Osteoblast (primary cell): ENCODE data around the gene CECR2. TPM values are rescaled to one million over a fixed set of nuclear protein-coding genes. Genes with fewer than 3 reads are reported as not detected.

Source experiments
- DNase-seq: peaks from one replicate; pipeline ENCODE4 v3.0.0; 2011; ENCODE audit warnings: low spot score, mixed read lengths; ENCODE audit not compliant: insufficient read length; ENCODE audit errors: missing footprints
- H2AFZ ChIP-seq: 2 replicates; pipeline ENCODE4 v1.6.0; 2011; ENCODE audit warnings: mild to moderate bottlenecking, low read length
- H3K27ac ChIP-seq: 2 replicates; pipeline ENCODE4 v1.5.1; 2011; ENCODE audit warnings: mild to moderate bottlenecking, low read depth, low read length, moderate library complexity
- H3K27me3 ChIP-seq: 2 replicates; pipeline ENCODE4 v1.6.0; 2012; ENCODE audit warnings: mild to moderate bottlenecking, control low read depth, inconsistent platforms, low read length, moderate library complexity; ENCODE audit not compliant: insufficient read depth
- H3K36me3 ChIP-seq: 2 replicates; pipeline ENCODE4 v1.5.1; 2011; ENCODE audit warnings: mild to moderate bottlenecking, low read length, control low read depth, moderate library complexity; ENCODE audit not compliant: insufficient read depth
- H3K4me1 ChIP-seq: 2 replicates; pipeline ENCODE4 v1.5.1; 2011; ENCODE audit warnings: mild to moderate bottlenecking, low read length, control low read depth, moderate library complexity; ENCODE audit not compliant: insufficient read depth
- H3K4me2 ChIP-seq: 2 replicates; pipeline ENCODE4 v1.6.0; 2011; ENCODE audit warnings: mild to moderate bottlenecking, low read length; ENCODE audit not compliant: insufficient read depth
- H3K4me3 ChIP-seq: fragments of 200-600 bp; sonication (generic); 3 replicates; pipeline ENCODE4 v1.5.1; 2012; ENCODE audit warnings: mild to moderate bottlenecking, low read length, inconsistent platforms; ENCODE audit not compliant: insufficient read depth
- H3K79me2 ChIP-seq: 2 replicates; pipeline ENCODE4 v1.6.0; 2012; ENCODE audit warnings: mild to moderate bottlenecking, low read length, control low read depth, inconsistent platforms; ENCODE audit not compliant: insufficient read depth
- H3K9me3 ChIP-seq: 2 replicates; pipeline ENCODE4 v1.5.1; 2011; ENCODE audit warnings: low read depth, low read length, control low read depth
- H4K20me1 ChIP-seq: 2 replicates; pipeline ENCODE4 v1.6.0; 2012; ENCODE audit warnings: mild to moderate bottlenecking, low read length, control low read depth; ENCODE audit not compliant: insufficient read depth
- CTCF ChIP-seq: IDR thresholded peaks from 2 replicates; pipeline ENCODE4 v1.5.1; 2011; ENCODE audit warnings: mild to moderate bottlenecking, low read depth, low read length, moderate library complexity; ENCODE audit errors: extremely low read depth
- total RNA-seq: library from RNA; depleted of rRNA; stranded (reverse); fragments of >200 nt; gene quantifications from 2 replicates; pipeline ENCODE4 v1.2.3, GENCODE V29; 2012

CECR2 gene
- total RNA-seq, 1 donor, result not detected

DNA sequence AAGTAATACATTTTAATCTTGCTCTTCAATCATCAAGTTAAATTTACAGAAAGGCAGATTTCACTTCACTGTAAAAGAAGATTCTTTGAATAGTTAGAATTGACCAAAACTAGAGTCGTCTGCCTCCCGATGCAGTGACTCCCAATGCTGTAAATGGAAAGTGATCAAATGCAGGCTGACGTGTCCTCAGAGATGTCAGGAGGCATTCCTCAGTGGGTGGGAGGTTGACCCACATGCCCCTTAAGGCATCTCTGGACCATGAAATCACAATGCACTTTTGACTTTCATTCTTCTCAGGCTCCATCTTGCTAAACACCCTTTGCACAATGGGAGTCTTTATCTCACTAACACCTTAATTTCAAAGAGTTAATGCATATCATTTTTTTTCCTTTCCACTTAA is 19.0 kb upstream of the CECR2 start:
- no peak overlapping the region for H3K4me2 ChIP-seq
- no peak overlapping the region for H2AFZ ChIP-seq
- no peak overlapping the region for H3K4me3 ChIP-seq
- H3K4me1 ChIP-seq, result no peaks in the 10 kb centered on the region
- no peak for TF ChIP-seq CTCF
- no peaks in the 10 kb centered on the region for H3K9me3 ChIP-seq
- H3K79me2 ChIP-seq, result no peaks in the 10 kb centered on the region
- H3K27ac ChIP-seq, result no peak overlapping the region
- H3K36me3 ChIP-seq, result no peaks in the 10 kb centered on the region
- no peak for DNase-seq
- H4K20me1 ChIP-seq, result no peaks in the 10 kb centered on the region
- H3K27me3 ChIP-seq, result no peaks in the 10 kb centered on the region

DNA sequence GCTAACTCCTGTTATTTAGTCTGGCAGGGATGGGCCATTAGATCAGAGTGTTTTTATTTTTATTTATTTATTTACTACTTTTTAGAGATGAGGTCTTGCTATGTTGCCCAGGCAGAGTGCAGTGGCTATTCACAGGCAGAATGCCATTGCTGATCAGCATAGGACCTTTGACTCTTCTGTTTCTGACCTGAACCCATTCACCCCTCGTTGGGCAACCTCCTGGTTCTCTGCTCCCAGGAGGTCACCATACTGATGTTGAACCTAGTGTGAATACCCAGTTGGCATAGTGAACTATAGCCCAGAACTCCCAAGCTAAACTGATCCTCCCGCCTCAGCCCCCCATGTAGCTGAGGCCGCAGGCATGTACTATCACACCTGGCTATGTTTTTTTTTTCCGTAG is 16.5 kb upstream of the CECR2 start:
- H3K9me3 ChIP-seq, result no peaks in the 10 kb centered on the region
- no peak for TF ChIP-seq CTCF
- no peaks in the 10 kb centered on the region for H3K79me2 ChIP-seq
- H3K4me2 ChIP-seq, result no peak overlapping the region
- H3K27me3 ChIP-seq, result no peaks in the 10 kb centered on the region
- H3K27ac ChIP-seq, result no peak overlapping the region
- H3K4me1 ChIP-seq, result no peaks in the 10 kb centered on the region
- H3K4me3 ChIP-seq, result no peak overlapping the region
- H4K20me1 ChIP-seq, result no peaks in the 10 kb centered on the region
- H3K36me3 ChIP-seq, result no peaks in the 10 kb centered on the region
- H2AFZ ChIP-seq, result no peak overlapping the region
- peak; percentile 30 for DNase-seq

DNA sequence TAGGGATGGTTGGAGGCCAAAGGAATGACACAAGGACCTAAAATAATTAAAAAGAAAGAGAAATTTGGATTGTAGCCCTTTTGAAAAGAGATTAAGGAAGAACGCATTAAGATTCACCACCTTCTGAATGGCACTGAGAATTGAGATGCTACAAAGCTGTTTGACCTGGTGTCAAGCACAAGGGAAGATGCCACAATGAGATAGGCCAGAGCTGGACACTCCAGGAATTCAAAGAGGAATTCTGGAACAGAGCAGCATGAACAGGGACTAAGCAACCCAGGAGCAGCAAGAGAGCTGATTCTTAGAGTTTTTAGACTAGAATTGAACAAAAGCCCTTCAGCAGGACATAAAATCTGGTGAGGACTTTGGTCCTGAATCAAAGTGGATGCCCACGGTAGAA is 11.6 kb upstream of the CECR2 start:
- no peaks in the 10 kb centered on the region for H3K79me2 ChIP-seq
- H3K27ac ChIP-seq, result no peak overlapping the region
- no peak overlapping the region for H3K4me3 ChIP-seq
- H3K4me1 ChIP-seq, result no peaks in the 10 kb centered on the region
- no peak for TF ChIP-seq CTCF
- H3K36me3 ChIP-seq, result no peaks in the 10 kb centered on the region
- H3K27me3 ChIP-seq, result no peaks in the 10 kb centered on the region
- H3K4me2 ChIP-seq, result no peak overlapping the region
- H3K9me3 ChIP-seq, result no peaks in the 10 kb centered on the region
- no peak for DNase-seq
- no peaks in the 10 kb centered on the region for H4K20me1 ChIP-seq
- H2AFZ ChIP-seq, result no peak overlapping the region

DNA sequence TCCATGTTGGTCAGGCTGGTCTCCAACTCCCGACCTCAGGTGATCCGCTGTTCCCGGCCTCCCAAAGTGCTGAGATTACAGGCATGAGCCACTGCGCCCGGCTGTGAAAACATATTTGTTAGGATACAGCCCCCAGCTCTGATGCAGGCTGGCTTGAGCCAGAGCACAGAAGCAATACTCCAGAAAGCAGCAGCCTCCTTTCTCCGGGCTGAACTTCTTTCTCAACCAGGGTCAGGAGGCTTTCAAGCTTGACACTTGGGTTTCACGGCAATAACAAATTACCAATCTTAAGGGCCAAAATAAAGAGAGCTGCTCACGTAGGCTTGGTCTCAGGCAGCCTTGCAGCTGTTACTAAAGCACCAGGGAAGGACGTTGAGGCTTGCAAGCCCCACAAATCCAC is 10.8 kb upstream of the CECR2 start:
- no peaks in the 10 kb centered on the region for H3K4me1 ChIP-seq
- H3K79me2 ChIP-seq, result no peaks in the 10 kb centered on the region
- no peak for TF ChIP-seq CTCF
- DNase-seq, result no peak
- H3K9me3 ChIP-seq, result no peaks in the 10 kb centered on the region
- no peak overlapping the region for H2AFZ ChIP-seq
- no peak overlapping the region for H3K4me2 ChIP-seq
- no peaks in the 10 kb centered on the region for H3K36me3 ChIP-seq
- H3K27me3 ChIP-seq, result no peaks in the 10 kb centered on the region
- no peaks in the 10 kb centered on the region for H4K20me1 ChIP-seq
- no peak overlapping the region for H3K4me3 ChIP-seq
- H3K27ac ChIP-seq, result no peak overlapping the region
